Stimulated activated naive B cell treated with anti-CD40 and anti-IgM and Interleukin-4, amounts not matched to agents 10 μg/mL and 1 μg/mL and 100 μg/mL, for 72 hours (primary cell): ENCODE data around the gene ZNF274.
A peak's percentile ranks its signal among the peaks of the same experiment; 100 is the strongest.

ENCODE experiments used
- ATAC-seq, 2 donors: fragments of 150-1000 bp; cut with Tn5 transposase; replicated peaks; 2 replicates each; pipeline ENCODE4 v1.10.0; 2021; ENCODE audit warnings: moderate library complexity in 1 of 2
- DNase-seq: peaks from one replicate; pipeline ENCODE4 v3.0.0; 2021
- H3K27ac Mint-ChIP-seq: one replicate; pipeline ENCODE4 v1.8.0; 2022; ENCODE audit warnings: mild to moderate bottlenecking, mixed read lengths
- H3K27me3 Mint-ChIP-seq, 2 donors: one replicate each; pipeline ENCODE4 v1.8.0; 2022; ENCODE audit warnings: mixed read lengths in 2 of 2
- H3K36me3 Mint-ChIP-seq, 2 donors: one replicate each; pipeline ENCODE4 v1.8.0; 2022; ENCODE audit warnings: mixed read lengths in 2 of 2, mild to moderate bottlenecking in 1 of 2
- H3K4me1 Mint-ChIP-seq, 2 donors: one replicate each; pipeline ENCODE4 v1.8.0; 2022; ENCODE audit warnings: mixed read lengths in 2 of 2, mild to moderate bottlenecking in 1 of 2
- H3K4me3 Mint-ChIP-seq, 2 donors: one replicate each; pipeline ENCODE4 v1.8.0; 2022; ENCODE audit warnings: mild to moderate bottlenecking in 2 of 2, mixed read lengths in 2 of 2, moderate library complexity in 1 of 2
- H3K9me3 Mint-ChIP-seq, 2 donors: one replicate each; pipeline ENCODE4 v1.8.0; 2022; ENCODE audit warnings: mixed read lengths in 2 of 2, mild to moderate bottlenecking in 1 of 2

The ZNF274 gene

DNA sequence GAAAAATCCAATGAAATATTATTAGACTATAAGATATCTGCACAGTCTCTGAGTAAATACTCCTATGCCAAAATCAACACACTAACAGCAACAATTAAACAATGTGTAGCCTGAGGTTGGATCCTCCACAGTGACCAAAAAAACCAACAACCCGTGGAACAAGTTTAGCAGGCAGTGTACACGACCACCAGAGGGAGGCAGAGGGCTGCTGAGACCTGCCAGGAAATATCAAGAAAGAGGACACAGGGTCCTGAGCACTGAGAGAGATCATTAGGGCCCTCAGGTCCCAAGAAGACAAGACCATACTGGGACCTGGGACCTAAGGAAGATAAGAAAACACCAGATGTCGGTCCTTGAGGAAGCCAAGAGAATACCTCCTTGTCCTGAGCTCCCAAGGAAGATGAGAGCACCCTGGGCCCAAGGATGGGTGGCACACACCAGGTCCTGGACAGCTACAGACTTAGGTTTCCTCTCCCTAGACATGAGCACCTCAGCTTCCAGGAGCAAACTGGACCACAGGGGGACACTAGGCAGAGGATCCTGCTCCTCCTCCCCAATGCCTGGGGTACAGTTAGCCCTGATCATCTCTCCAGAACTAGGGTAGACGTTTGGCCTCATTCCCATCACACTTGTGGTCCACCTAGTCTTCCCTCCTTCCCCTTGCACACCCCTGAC is 822 bp upstream of the ZNF274 start:
- ATAC-seq, result peak; percentile 21 to 24
- peak; percentile 50 for DNase-seq
- H3K4me3 Mint-ChIP-seq, result peak overlapping the region; percentile 89 to 96
- peaks cover 11 to 27% of the 10 kb centered on the region in 2 donors for H3K4me1 Mint-ChIP-seq
- peak overlapping the region; percentile 100 for H3K27ac Mint-ChIP-seq
- peaks cover 40 to 66% of the 10 kb centered on the region in 2 donors for H3K36me3 Mint-ChIP-seq
- H3K9me3 Mint-ChIP-seq, result peaks cover 17 to 26% of the 10 kb centered on the region in 2 donors
- H3K27me3 Mint-ChIP-seq, result no peaks in the 10 kb centered on the region

DNA sequence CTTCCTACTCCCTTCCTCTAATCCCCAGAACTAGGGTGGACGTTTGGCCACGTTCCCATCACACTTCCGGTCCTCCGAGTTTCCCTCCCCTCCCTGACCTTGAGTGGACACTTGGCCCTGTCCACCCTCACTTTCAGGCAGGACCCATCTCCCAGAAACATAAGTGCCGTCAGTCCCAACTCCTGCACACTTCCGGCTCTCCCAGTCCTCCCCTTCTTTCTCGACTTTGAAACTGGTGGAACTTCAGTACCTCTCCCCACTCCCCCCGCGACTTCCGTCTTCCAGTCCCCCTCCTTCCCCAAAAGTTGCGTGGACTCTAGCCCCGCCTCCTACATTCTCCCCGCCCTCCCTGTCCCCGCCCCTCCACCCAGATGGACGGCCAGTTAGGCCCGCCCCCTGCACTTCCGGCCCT is 278 bp upstream of the ZNF274 start:
- H3K4me1 Mint-ChIP-seq, result peaks cover 11 to 27% of the 10 kb centered on the region in 2 donors
- peaks cover 17 to 26% of the 10 kb centered on the region in 2 donors for H3K9me3 Mint-ChIP-seq
- peak overlapping the region; percentile 89 to 96 for H3K4me3 Mint-ChIP-seq
- peaks cover 42 to 68% of the 10 kb centered on the region in 2 donors for H3K36me3 Mint-ChIP-seq
- no peak for ATAC-seq
- peak overlapping the region; percentile 100 for H3K27ac Mint-ChIP-seq
- DNase-seq, result no peak
- no peaks in the 10 kb centered on the region for H3K27me3 Mint-ChIP-seq

DNA sequence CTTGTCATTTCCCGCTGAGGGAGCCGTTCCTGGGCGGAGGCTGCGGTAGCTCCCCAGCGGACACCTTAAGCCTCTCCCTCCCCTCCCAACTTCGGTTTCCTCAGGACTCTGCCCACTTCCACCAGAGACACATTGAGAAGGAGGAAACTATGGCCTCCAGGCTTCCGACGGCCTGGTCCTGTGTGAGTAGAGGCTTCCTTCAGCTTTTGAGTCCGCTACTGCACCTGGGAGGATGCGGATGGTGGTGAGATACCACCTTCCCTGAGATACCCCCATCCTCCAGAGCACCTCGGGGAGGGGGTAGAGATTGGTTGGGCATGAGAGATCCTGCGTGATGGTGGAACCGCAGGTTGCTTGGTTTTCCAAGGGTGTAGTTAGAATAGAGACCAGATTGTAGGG is 955 bp downstream of the ZNF274 start:
- Mint-ChIP-seq H3K27me3 (no peaks in the 10 kb centered on the region), H3K4me1 (peaks cover 11 to 27% of the 10 kb centered on the region in 2 donors), H3K36me3 (peaks cover 45 to 69% of the 10 kb centered on the region in 2 donors), H3K4me3 (peak overlapping the region; percentile 89 to 96), H3K27ac (peak overlapping the region; percentile 100), H3K9me3 (peaks cover 13 to 23% of the 10 kb centered on the region in 2 donors)
- DNase-seq (no peak), ATAC-seq (peak in 1 of 2 donors; percentile 16)

GRCh38 chr19:58196901-58197616 is 14.2 kb downstream of the ZNF274 start:
- Mint-ChIP-seq H3K9me3 (peaks cover 29 to 37% of the 10 kb centered on the region in 2 donors), H3K27me3 (no peaks in the 10 kb centered on the region), H3K27ac (peak overlapping the region; percentile 9), H3K36me3 (peaks cover 86 to 94% of the 10 kb centered on the region in 2 donors), H3K4me1 (peaks cover 0 to 2% of the 10 kb centered on the region in 2 donors), H3K4me3 (no peak overlapping the region)
- DNase-seq (no peak), ATAC-seq (no peak)

GRCh38 chr19:58203814-58204475 is 21.1 kb downstream of the ZNF274 start:
- no peak for ATAC-seq
- H3K27me3 Mint-ChIP-seq, result no peaks in the 10 kb centered on the region
- peaks cover 98 to 99% of the 10 kb centered on the region in 2 donors for H3K36me3 Mint-ChIP-seq
- H3K9me3 Mint-ChIP-seq, result peaks cover 51 to 52% of the 10 kb centered on the region in 2 donors
- peak overlapping the region; percentile 42 for H3K27ac Mint-ChIP-seq
- peaks cover 2 to 5% of the 10 kb centered on the region in 2 donors for H3K4me1 Mint-ChIP-seq
- DNase-seq, result no peak
- no peak overlapping the region for H3K4me3 Mint-ChIP-seq

DNA sequence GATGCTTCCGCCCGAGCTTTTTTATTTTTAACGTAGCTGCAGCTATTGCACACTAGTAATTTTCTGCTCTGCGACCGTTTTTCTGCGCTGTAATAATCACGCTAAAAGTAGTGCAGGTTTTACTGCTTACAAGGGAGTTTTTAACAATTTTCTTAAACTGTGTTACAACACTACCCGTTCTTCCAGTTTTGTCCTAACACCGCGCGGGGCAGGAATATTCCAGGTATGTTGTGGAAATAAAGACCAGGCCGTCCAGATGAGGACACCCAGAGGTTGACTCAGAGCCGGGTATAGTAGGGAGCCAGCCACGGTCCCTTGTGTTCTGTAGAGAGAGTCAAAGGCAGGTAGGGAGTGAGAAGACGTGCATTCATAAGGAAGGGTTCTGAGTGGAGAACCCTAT is 21.7 kb downstream of the ZNF274 start:
- Mint-ChIP-seq H3K36me3 (peaks cover 98 to 99% of the 10 kb centered on the region in 2 donors), H3K27ac (peak overlapping the region; percentile 70), H3K9me3 (peaks cover 57% of the 10 kb centered on the region in 2 donors), H3K4me3 (no peak overlapping the region), H3K27me3 (no peaks in the 10 kb centered on the region), H3K4me1 (peaks cover 2 to 5% of the 10 kb centered on the region in 2 donors)
- ATAC-seq, result no peak
- no peak for DNase-seq

- H3K36me3 Mint-ChIP-seq, result peaks cover 97 to 99% of the 10 kb centered on the region in 2 donors
Observed at GRCh38 chr19:58209577-58209976, 26.7 kb downstream of the ZNF274 start.

DNA sequence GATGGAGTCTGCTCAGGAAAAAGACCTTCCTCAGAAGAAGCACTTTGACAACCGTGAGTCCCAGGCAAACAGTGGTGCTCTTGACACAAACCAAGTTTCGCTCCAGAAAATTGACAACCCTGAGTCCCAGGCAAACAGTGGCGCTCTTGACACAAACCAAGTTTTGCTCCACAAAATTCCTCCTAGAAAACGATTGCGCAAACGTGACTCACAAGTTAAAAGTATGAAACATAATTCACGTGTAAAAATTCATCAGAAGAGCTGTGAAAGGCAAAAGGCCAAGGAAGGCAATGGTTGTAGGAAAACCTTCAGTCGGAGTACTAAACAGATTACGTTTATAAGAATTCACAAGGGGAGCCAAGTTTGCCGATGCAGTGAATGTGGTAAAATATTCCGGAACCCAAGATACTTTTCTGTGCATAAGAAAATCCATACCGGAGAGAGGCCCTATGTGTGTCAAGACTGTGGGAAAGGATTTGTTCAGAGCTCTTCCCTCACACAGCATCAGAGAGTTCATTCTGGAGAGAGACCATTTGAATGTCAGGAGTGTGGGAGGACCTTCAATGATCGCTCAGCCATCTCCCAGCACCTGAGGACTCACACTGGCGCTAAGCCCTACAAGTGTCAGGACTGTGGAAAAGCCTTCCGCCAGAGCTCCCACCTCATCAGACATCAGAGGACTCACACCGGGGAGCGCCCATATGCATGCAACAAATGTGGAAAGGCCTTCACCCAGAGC is 29.6 kb downstream of the ZNF274 start:
- peaks cover 67 to 78% of the 10 kb centered on the region in 2 donors for H3K36me3 Mint-ChIP-seq
- no peak overlapping the region for H3K27ac Mint-ChIP-seq
- no peak overlapping the region for H3K4me3 Mint-ChIP-seq
- H3K4me1 Mint-ChIP-seq, result peaks cover 0 to 2% of the 10 kb centered on the region in 2 donors
- H3K27me3 Mint-ChIP-seq, result no peaks in the 10 kb centered on the region
- DNase-seq (no peak), ATAC-seq (no peak)
- peaks cover 50 to 57% of the 10 kb centered on the region in 2 donors for H3K9me3 Mint-ChIP-seq

More at GRCh38 chr19:58209577-58209976, 26.7 kb downstream of the ZNF274 start:
- Mint-ChIP-seq H3K27ac (peak overlapping the region; percentile 11), H3K4me1 (peaks cover 0 to 5% of the 10 kb centered on the region in 2 donors), H3K4me3 (no peak overlapping the region), H3K27me3 (no peaks in the 10 kb centered on the region), H3K9me3 (peaks cover 64 to 72% of the 10 kb centered on the region in 2 donors)
- ATAC-seq, result no peak
- DNase-seq, result no peak

- ATAC-seq (no peak), DNase-seq (no peak)
- no peak overlapping the region for H3K4me3 Mint-ChIP-seq
- H3K27me3 Mint-ChIP-seq, result no peaks in the 10 kb centered on the region
- H3K9me3 Mint-ChIP-seq, result peaks cover 50 to 54% of the 10 kb centered on the region in 2 donors
- peaks cover 62 to 78% of the 10 kb centered on the region in 2 donors for H3K36me3 Mint-ChIP-seq
- no peaks in the 10 kb centered on the region for H3K4me1 Mint-ChIP-seq
- H3K27ac Mint-ChIP-seq, result no peak overlapping the region
Observed at GRCh38 chr19:58213075-58213369, 30.2 kb downstream of the ZNF274 start.

DNA sequence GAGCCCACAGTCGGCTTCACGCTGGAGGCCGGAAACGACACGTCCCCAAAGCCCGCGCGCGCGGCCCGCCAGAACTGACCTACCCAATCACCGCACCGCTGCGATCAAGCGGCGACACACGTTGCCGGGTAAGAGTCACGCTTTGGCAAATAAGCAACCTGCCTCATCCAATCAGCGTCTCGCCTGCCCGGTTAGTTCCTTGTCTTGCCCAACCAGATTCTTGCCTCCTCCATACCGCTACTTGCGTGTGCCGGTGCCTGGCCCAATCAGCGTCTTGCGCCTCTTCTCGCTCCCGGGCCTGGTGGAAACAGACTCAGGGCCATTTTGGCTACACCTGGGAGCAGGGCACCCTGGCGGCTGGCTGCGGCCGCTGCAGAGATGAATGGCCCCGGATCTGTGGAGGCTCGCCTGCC is 34.2 kb downstream of the ZNF274 start:
- ATAC-seq (no peak), DNase-seq (no peak)
- Mint-ChIP-seq H3K4me3 (no peak overlapping the region), H3K9me3 (peaks cover 36% of the 10 kb centered on the region in 2 donors), H3K36me3 (peaks cover 24 to 38% of the 10 kb centered on the region in 2 donors), H3K27ac (no peak overlapping the region), H3K4me1 (no peaks in the 10 kb centered on the region), H3K27me3 (no peaks in the 10 kb centered on the region)

GRCh38 chr19:58217607-58218391 is 34.9 kb downstream of the ZNF274 start:
- H3K27me3 Mint-ChIP-seq, result peaks cover 0 to 3% of the 10 kb centered on the region in 2 donors
- H3K9me3 Mint-ChIP-seq, result peaks cover 31 to 35% of the 10 kb centered on the region in 2 donors
- H3K4me3 Mint-ChIP-seq, result no peak overlapping the region
- no peak for DNase-seq
- peaks cover 18 to 34% of the 10 kb centered on the region in 2 donors for H3K36me3 Mint-ChIP-seq
- no peaks in the 10 kb centered on the region for H3K4me1 Mint-ChIP-seq
- ATAC-seq, result no peak
- no peak overlapping the region for H3K27ac Mint-ChIP-seq

GRCh38 chr19:58218899-58219298 is 36.0 kb downstream of the ZNF274 start:
- Mint-ChIP-seq H3K4me3 (no peak overlapping the region), H3K4me1 (no peaks in the 10 kb centered on the region), H3K36me3 (peaks cover 9 to 25% of the 10 kb centered on the region in 2 donors), H3K27ac (peak overlapping the region; percentile 22), H3K27me3 (peaks cover 0 to 3% of the 10 kb centered on the region in 2 donors), H3K9me3 (peaks cover 27 to 33% of the 10 kb centered on the region in 2 donors)
- DNase-seq, result no peak
- ATAC-seq, result peak; percentile 59 to 64

GRCh38 chr19:58227964-58228584 is 45.2 kb downstream of the ZNF274 start:
- Mint-ChIP-seq H3K4me1 (peaks cover 20 to 27% of the 10 kb centered on the region in 2 donors), H3K9me3 (peaks cover 17% of the 10 kb centered on the region in 2 donors)

More at GRCh38 chr19:58227964-58228584, 45.2 kb downstream of the ZNF274 start:
- H3K27me3 Mint-ChIP-seq, result no peaks in the 10 kb centered on the region
- peak overlapping the region; percentile 93 to 95 for H3K4me3 Mint-ChIP-seq
- DNase-seq, result no peak
- H3K27ac Mint-ChIP-seq, result peak overlapping the region; percentile 97
- ATAC-seq, result peak in 1 of 2 donors; percentile 5
- peaks cover 39 to 43% of the 10 kb centered on the region in 2 donors for H3K36me3 Mint-ChIP-seq
